Activated CD4-positive, CD25-positive, alpha-beta regulatory T cell treated with anti-CD3 and anti-CD28 coated beads, Interleukin-2, amount 50 U/mL, for 16 hours (primary cell): ENCODE data around the gene MMAB.

Source experiments
- DNase-seq: peaks from one replicate; pipeline ENCODE4 v3.0.0-alpha.2; 2020; ENCODE audit warnings: low read depth, low spot score

Gene MMAB

GRCh38 chr12:109538191-109538863 is 35.0 kb downstream of the MMAB start:
- no peak for DNase-seq

GRCh38 chr12:109537136-109537535 is 36.2 kb downstream of the MMAB start:
- DNase-seq = no peak

- DNase-seq = no peak
Measured at GRCh38 chr12:109535863-109536250, 37.4 kb downstream of the MMAB start.

GRCh38 chr12:109535231-109535862 is 38.0 kb downstream of the MMAB start:
- DNase-seq = no peak

- no peak for DNase-seq
Measured at GRCh38 chr12:109534456-109534855, 38.8 kb downstream of the MMAB start.

GRCh38 chr12:109533487-109533740 is 39.9 kb downstream of the MMAB start:
- DNase-seq = no peak

GRCh38 chr12:109532721-109533486 is 40.4 kb downstream of the MMAB start:
- no peak for DNase-seq

GRCh38 chr12:109531411-109531810 is 41.9 kb downstream of the MMAB start:
- DNase-seq = no peak

GRCh38 chr12:109529691-109530640 is 43.3 kb downstream of the MMAB start:
- no peak for DNase-seq

- DNase-seq = no peak
Measured at GRCh38 chr12:109527489-109528123, 45.7 kb downstream of the MMAB start.

- DNase-seq = no peak
Measured at GRCh38 chr12:109525279-109525585, 48.1 kb downstream of the MMAB start.

GRCh38 chr12:109524466-109525278 is 48.6 kb downstream of the MMAB start:
- DNase-seq = no peak

GRCh38 chr12:109523504-109523903 is 49.8 kb downstream of the MMAB start:
- DNase-seq = no peak

GRCh38 chr12:109523071-109523470 is 50.2 kb downstream of the MMAB start:
- no peak for DNase-seq

- DNase-seq = no peak
Measured at GRCh38 chr12:109521831-109522230, 51.5 kb downstream of the MMAB start.

GRCh38 chr12:109519787-109520186 is 53.5 kb downstream of the MMAB start:
- no peak for DNase-seq

GRCh38 chr12:109518820-109519665 is 54.3 kb downstream of the MMAB start:
- DNase-seq = no peak

GRCh38 chr12:109517619-109518018 is 55.7 kb downstream of the MMAB start:
- no peak for DNase-seq

GRCh38 chr12:109513977-109514376 is 59.3 kb downstream of the MMAB start:
- no peak for DNase-seq

GRCh38 chr12:109513051-109513450 is 60.3 kb downstream of the MMAB start:
- DNase-seq = no peak
